Glutamatergic neuron (in vitro differentiated cells): ENCODE results near the gene MSI2. TPM values are rescaled to one million over a fixed set of nuclear protein-coding genes. Genes with fewer than 3 reads are reported as not detected.
A peak's percentile ranks its signal among the peaks of the same experiment; 100 is the strongest.

ENCODE experiments used
- DNase-seq: peaks from one replicate; pipeline ENCODE4 v3.0.0; 2022
- H3K27ac Mint-ChIP-seq: one replicate; pipeline ENCODE4 v1.8.0; 2020; ENCODE audit warnings: mild to moderate bottlenecking, mixed read lengths, inconsistent platforms; ENCODE audit not compliant: unreplicated experiment
- H3K27me3 Mint-ChIP-seq: one replicate; pipeline ENCODE4 v1.8.0; 2020; ENCODE audit warnings: mild to moderate bottlenecking, moderate library complexity, mixed read lengths, inconsistent platforms; ENCODE audit not compliant: unreplicated experiment
- H3K36me3 Mint-ChIP-seq: one replicate; pipeline ENCODE4 v1.8.0; 2020; ENCODE audit warnings: mild to moderate bottlenecking, mixed read lengths, inconsistent platforms; ENCODE audit not compliant: unreplicated experiment
- H3K4me1 Mint-ChIP-seq: one replicate; pipeline ENCODE4 v1.8.0; 2020; ENCODE audit warnings: mild to moderate bottlenecking, low read depth, mixed read lengths, inconsistent platforms; ENCODE audit not compliant: unreplicated experiment
- H3K4me3 Mint-ChIP-seq: one replicate; pipeline ENCODE4 v1.8.0; 2020; ENCODE audit warnings: mild to moderate bottlenecking, mixed read lengths, inconsistent platforms; ENCODE audit not compliant: unreplicated experiment
- H3K9me3 Mint-ChIP-seq: one replicate; pipeline ENCODE4 v1.8.0; 2020; ENCODE audit warnings: mild to moderate bottlenecking, moderate library complexity, mixed read lengths, inconsistent platforms; ENCODE audit not compliant: unreplicated experiment
- CTCF ChIP-seq: fragments of 200-600 bp; sonication (generic); IDR thresholded peaks from one replicate; pipeline ENCODE4 v1.5.0; 2021; ENCODE audit not compliant: partially characterized antibody, unreplicated experiment
- total RNA-seq: library from RNA; stranded (reverse); fragmentation: NEBNext Ultra II Directional; extraction: Animal tissue kit (Norgen Biotek cat#: 25700); gene quantifications from one replicate; pipeline ENCODE4 v1.2.1, GENCODE V29; 2021; ENCODE audit not compliant: unreplicated experiment

The MSI2 gene
- total RNA-seq, 1 donor from 2014 or later, result 141 TPM

DNA sequence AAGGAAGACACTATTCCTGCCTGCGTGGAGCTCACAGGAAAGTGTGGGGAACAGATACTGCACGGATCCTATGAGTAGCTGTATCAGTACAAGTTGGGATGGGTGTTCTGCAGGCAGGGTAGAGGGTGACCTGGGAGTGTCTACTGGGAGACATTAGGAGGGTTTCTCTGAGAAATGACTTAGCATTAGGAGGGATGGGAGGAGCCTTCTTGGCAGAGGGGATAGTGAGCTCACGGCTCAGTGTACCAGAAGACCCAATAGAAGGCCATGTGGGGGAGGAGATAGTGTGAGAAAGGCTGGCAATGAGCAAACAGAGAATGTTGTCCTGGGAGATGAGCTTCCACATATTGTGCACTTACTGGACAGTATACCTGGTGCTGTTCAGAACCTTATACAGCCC is 109.1 kb downstream of the MSI2 start:
- Mint-ChIP-seq H3K4me1 (peaks cover 38% of the 10 kb centered on the region), H3K4me3 (no peak overlapping the region), H3K27ac (no peak overlapping the region), H3K9me3 (peaks cover 5% of the 10 kb centered on the region), H3K36me3 (no peaks in the 10 kb centered on the region), H3K27me3 (peaks cover 5% of the 10 kb centered on the region)
- no peak for DNase-seq
- no peak for TF ChIP-seq CTCF

DNA sequence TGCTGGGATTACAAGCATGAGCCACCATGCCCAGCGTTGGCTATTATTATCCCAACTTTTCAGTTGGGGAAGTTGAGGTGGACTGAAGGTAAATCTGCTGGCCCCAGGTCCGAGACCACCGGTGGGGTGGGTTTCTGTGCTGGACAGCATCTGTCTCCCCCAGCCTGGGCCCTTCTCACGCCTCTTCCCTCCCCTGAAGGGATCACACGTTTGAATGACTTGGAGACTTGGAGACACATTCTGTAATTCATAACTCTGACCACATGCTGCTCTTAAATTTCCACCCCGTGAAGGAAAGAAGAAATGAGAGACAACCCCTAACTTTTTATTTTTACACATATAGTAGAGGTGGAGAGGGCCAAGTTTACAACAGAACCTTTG is 109.8 kb downstream of the MSI2 start:
- peaks cover 41% of the 10 kb centered on the region for H3K4me1 Mint-ChIP-seq
- no peak for DNase-seq
- no peak for TF ChIP-seq CTCF
- H3K9me3 Mint-ChIP-seq, result peaks cover 5% of the 10 kb centered on the region
- H3K27ac Mint-ChIP-seq, result no peak overlapping the region
- no peaks in the 10 kb centered on the region for H3K36me3 Mint-ChIP-seq
- H3K4me3 Mint-ChIP-seq, result no peak overlapping the region
- H3K27me3 Mint-ChIP-seq, result peaks cover 5% of the 10 kb centered on the region

- TF ChIP-seq CTCF, result no peak
- Mint-ChIP-seq H3K36me3 (no peaks in the 10 kb centered on the region), H3K9me3 (peaks cover 5% of the 10 kb centered on the region), H3K4me3 (no peak overlapping the region), H3K4me1 (peaks cover 43% of the 10 kb centered on the region), H3K27me3 (peaks cover 5% of the 10 kb centered on the region), H3K27ac (peak overlapping the region; percentile 17)
- no peak for DNase-seq
These were observed 110.4 kb downstream of the MSI2 start for GRCh38 chr17:57366558-57367351.

- TF ChIP-seq CTCF, result no peak
- H3K27me3 Mint-ChIP-seq, result peaks cover 3% of the 10 kb centered on the region
- H3K36me3 Mint-ChIP-seq, result peaks cover 8% of the 10 kb centered on the region
- peaks cover 3% of the 10 kb centered on the region for H3K9me3 Mint-ChIP-seq
- peaks cover 43% of the 10 kb centered on the region for H3K4me1 Mint-ChIP-seq
- no peak overlapping the region for H3K4me3 Mint-ChIP-seq
- DNase-seq, result no peak
- H3K27ac Mint-ChIP-seq, result peak overlapping the region; percentile 31
These were observed 112.5 kb downstream of the MSI2 start for GRCh38 chr17:57368637-57369336.

- peaks cover 10% of the 10 kb centered on the region for H3K36me3 Mint-ChIP-seq
- DNase-seq, result no peak
- peaks cover 40% of the 10 kb centered on the region for H3K4me1 Mint-ChIP-seq
- H3K27me3 Mint-ChIP-seq, result peaks cover 3% of the 10 kb centered on the region
- H3K4me3 Mint-ChIP-seq, result no peak overlapping the region
- peak overlapping the region; percentile 22 for H3K27ac Mint-ChIP-seq
- TF ChIP-seq CTCF, result no peak
- H3K9me3 Mint-ChIP-seq, result peaks cover 3% of the 10 kb centered on the region
These were observed 113.2 kb downstream of the MSI2 start for GRCh38 chr17:57369509-57369945.
